Vagina (tissue), 2 donors: Measurements from ENCODE around the gene RGS21.

Experiments used
- POLR2A ChIP-seq, 2 donors: fragments of 450-650 bp; IDR thresholded peaks; one replicate each; pipeline ENCODE4 v1.6.1; 2017; ENCODE audit warnings: antibody characterized with exemption in 2 of 2, mild to moderate bottlenecking in 2 of 2, moderate library complexity in 2 of 2
- POLR2AphosphoS5 ChIP-seq, 2 donors: sonication (generic); formaldehyde crosslinking; IDR thresholded peaks; one replicate each; pipeline ENCODE4 v1.9.0; 2017; ENCODE audit warnings: antibody characterized with exemption in 2 of 2, mild to moderate bottlenecking in 2 of 2, low read depth in 1 of 2; ENCODE audit not compliant: insufficient read depth in 1 of 2
- TF ChIP-seq, protein P1 (sequence below), 3 experiments: fragments of 450-650 bp in 2 of 3; fragments of 200-600 bp in 1 of 3; sonication (generic) in 1 of 3; IDR thresholded peaks; one replicate each; pipeline ENCODE4 v1.5.1; 2017 to 2019; ENCODE audit warnings: antibody characterized with exemption in 3 of 3, mild to moderate bottlenecking in 2 of 3, moderate library complexity in 2 of 3

DNA sequence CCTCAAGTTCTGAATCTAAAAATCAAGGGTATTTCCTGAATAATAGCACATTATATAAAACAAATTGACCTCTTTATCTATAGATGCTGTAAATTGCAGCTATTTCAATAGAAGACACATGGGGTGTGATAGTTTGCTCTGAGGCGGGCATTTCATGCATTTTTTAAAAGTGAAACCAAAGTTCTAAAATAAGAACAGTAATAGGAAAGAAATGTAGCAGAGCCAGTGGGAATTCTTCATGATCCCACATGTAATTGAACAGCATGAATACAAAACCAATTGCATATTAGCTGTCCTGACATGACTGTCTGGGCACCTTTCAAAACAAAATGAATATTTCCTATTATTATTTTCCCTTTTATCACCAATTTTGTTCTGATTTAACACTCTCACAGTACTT, 85.0 kb downstream of the RGS21 start:
- TF ChIP-seq, protein P1, sequence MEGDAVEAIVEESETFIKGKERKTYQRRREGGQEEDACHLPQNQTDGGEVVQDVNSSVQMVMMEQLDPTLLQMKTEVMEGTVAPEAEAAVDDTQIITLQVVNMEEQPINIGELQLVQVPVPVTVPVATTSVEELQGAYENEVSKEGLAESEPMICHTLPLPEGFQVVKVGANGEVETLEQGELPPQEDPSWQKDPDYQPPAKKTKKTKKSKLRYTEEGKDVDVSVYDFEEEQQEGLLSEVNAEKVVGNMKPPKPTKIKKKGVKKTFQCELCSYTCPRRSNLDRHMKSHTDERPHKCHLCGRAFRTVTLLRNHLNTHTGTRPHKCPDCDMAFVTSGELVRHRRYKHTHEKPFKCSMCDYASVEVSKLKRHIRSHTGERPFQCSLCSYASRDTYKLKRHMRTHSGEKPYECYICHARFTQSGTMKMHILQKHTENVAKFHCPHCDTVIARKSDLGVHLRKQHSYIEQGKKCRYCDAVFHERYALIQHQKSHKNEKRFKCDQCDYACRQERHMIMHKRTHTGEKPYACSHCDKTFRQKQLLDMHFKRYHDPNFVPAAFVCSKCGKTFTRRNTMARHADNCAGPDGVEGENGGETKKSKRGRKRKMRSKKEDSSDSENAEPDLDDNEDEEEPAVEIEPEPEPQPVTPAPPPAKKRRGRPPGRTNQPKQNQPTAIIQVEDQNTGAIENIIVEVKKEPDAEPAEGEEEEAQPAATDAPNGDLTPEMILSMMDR (IDR thresholded peaks at IDR 0.05), result no peak
- TF ChIP-seq POLR2A (IDR thresholded peaks at IDR 0.05), result no peak
- no peak for TF ChIP-seq POLR2AphosphoS5 (IDR thresholded peaks at IDR 0.05; ENCODE audit: insufficient read depth in 1 of 2, low read depth in 1 of 2)
